LHCN-M2 (cell line): Measurements from ENCODE around the gene GGTLC2. TPM values are rescaled to one million over a fixed set of nuclear protein-coding genes. Genes with fewer than 3 reads are reported as not detected.

Experiments used
- DNase-seq: peaks from one replicate; pipeline ENCODE4 v3.0.0-alpha.2; 2012; ENCODE audit warnings: low read depth
- total RNA-seq: library from RNA; depleted of rRNA; stranded (reverse); fragments of >200 nt; gene quantifications from 2 replicates; pipeline ENCODE4 v1.2.3, GENCODE V29; 2014; rRNA removed

Gene GGTLC2
- total RNA-seq, 1 experiment from 2014 or later: not detected

GRCh38 chr22:22689621-22690345 is 45.4 kb downstream of the GGTLC2 start:
- no peak for DNase-seq

GRCh38 chr22:22691055-22691454 is 46.6 kb downstream of the GGTLC2 start:
- DNase-seq: no peak

- DNase-seq: peak; percentile 59
These were observed 47.6 kb downstream of the GGTLC2 start for GRCh38 chr22:22691716-22692701.

- peak; percentile 37 for DNase-seq
These were observed 48.5 kb downstream of the GGTLC2 start for GRCh38 chr22:22692707-22693530.

- DNase-seq: no peak
These were observed 49.1 kb downstream of the GGTLC2 start for GRCh38 chr22:22693531-22693884.

GRCh38 chr22:22694106-22694505 is 49.7 kb downstream of the GGTLC2 start:
- no peak for DNase-seq

GRCh38 chr22:22696104-22696503 is 51.7 kb downstream of the GGTLC2 start:
- DNase-seq: no peak

Other genes with a start within 250 kb of the GGTLC2 start
- 1.5 and 2.3 TPM in 2 replicates for gene ZNF280B, start 135.9 kb upstream of the GGTLC2 start, total RNA-seq
- not detected in 2 replicates for gene ZNF280A, start 124.3 kb upstream of the GGTLC2 start, total RNA-seq
- gene PRAME, start 85.3 kb upstream of the GGTLC2 start, total RNA-seq: not detected in 2 replicates
- not detected in 2 replicates for gene IGLL5, start 243.2 kb downstream of the GGTLC2 start, total RNA-seq